NCI-H748 (cell line): Measurements from ENCODE around the gene OR10G6.
A peak's percentile ranks its signal among the peaks of the same experiment; 100 is the strongest.
"Not testable (repeated sequence)": the region's sequence is repeated elsewhere in the genome, so short reads cannot be mapped to it uniquely, and the experiment has no call there.

Experiments used
- DNase-seq: peaks from one replicate; lab custom pipeline; 2025; ENCODE audit not compliant: unreplicated experiment; lab: John Stamatoyannopoulos, UW

OR10G6 gene

DNA sequence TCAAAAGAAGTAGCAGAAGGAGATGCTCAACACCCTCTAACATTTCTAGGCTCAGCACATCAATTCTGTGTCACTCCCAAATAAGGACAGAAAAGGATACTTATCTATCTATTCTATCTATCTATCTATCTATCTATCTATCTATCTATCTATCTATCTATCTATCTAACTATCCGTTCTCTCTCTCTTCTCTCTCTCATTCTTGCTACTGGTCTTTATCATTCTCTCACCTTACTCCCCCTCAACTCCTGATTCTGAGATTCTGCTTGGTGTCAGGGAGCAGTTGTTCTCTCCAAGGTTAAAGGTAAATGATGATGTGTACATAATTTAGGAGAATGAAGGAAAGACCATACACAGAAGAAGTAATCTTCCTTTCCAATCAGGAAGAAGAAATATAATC is at the start of gene OR10G6:
Gene OR10G6, minus strand, starts transcription at position 43 of the 400 bp plus-strand sequence. Its CDS starts 0 bp downstream, at position 43.
- no peak for DNase-seq

DNA sequence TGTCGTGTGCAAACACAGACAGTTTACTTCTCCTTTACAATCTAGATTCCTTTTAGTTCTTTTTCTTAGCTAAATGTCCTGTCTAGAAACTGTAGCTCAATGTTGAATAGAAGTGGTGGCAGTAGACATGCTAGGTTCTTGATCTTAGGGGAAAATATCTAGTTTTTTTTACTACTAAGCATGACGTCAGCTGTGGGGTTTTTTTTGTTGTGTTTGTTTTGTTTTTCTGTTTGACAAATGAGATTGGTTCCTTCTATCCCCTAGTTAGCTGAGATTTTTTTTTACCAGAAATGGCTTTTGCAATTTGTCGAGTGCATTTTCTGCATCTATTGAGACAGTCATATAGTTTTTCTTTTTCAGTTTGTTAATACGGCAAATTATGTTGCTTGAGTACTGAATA is 48.5 kb upstream of the OR10G6 start:
- no peak for DNase-seq

DNA sequence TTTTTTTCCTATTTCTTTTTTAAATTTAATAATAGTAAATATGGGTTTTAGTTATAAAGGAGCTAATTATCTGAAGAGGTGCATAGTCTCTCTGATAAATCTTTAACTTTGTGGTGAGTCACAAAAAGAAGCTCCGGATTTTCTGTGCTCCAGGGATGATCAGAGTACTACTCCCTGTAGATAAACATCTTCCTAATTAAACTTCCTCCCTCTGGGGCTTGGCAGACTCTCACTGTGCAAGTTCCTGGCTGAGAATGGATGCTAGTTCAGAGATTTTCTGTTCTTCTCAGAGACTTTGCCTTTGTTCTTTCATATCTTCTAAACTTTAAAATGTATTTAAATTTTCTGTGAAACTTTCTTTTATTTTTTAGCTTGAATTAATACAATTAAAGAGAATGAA is 46.3 kb upstream of the OR10G6 start, which contains the start of gene OR10G7:
Gene OR10G7, minus strand, starts transcription at position 72 of the 400 bp plus-strand sequence. CDS start 2,324 bp downstream, outside the sequence.
- no peak for DNase-seq

DNA sequence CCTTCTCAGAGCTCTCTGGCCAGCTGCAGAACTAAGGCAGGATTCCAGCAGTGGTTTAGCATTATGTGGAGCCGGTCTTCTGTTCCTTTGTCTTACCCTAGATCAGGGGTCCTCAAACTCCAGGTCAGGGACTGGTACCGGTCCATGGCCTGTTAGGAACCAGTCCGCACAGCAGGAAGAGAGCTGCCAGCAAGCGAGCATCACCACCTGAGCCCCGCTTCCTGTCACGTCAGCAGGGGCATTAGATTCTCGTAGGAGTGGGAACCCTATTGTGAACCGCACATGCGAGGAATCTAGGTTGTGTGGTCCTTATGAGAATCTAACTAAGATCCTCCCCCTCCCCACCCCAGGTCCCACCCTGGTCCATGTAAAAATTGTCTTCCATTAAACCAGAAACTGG is 44.6 kb upstream of the OR10G6 start:
- no peak for DNase-seq

DNA sequence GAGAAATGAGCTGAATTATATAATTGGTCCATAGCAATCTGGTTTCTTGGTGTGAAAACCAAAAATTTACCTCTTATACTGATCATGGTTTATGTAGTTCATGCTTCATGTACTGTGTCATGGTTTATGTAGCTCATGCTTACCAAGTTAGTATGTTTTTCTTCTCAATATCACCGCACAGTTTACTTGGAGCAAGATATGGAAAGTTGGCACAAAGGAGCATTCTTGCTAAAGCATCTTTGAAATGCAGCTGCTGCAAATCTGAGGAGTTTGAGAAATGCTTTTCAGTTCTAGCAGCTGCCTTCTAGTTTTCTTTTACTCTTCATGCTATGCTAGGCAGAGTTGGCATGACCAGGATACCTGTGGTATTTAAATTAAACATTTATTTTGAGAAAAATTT is 41.7 kb upstream of the OR10G6 start:
- DNase-seq, result no peak

- DNase-seq, result no peak
These were observed 31.5 kb upstream of the OR10G6 start, which contains the start of gene OR10G8 for GRCh38 chr11:124026498-124026897. Gene OR10G8, plus strand, starts transcription at chr11:124026798. Its CDS starts 2,825 bp downstream, at chr11:124029623.

- DNase-seq, result not testable (repeated sequence)
These were observed 20.9 kb upstream of the OR10G6 start for GRCh38 chr11:124015837-124016236.

DNA sequence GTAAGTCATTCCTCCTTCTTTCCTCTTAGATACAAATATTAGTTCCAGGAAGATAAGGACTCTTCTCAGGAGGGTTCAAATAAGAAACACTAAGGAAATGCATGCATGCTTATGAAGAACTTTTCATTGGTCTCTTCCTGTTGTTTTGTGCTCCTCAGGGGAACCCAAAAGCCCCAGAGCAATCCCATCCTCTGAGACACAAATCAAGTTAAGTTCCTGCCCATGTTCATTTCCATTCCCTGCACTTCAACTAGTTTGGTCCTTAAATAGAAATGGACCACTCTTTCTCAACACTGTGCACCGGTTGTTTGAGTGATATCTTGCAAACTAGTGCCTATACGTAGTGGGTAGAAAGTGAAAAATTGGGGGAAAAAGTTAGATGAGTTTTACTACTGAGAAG is 17.7 kb upstream of the OR10G6 start, which contains the start of gene OR10G4:
Gene OR10G4, plus strand, starts transcription at position 301 of the 400 bp plus-strand sequence. CDS start 2,578 bp downstream, outside the sequence.
- no peak for DNase-seq

DNA sequence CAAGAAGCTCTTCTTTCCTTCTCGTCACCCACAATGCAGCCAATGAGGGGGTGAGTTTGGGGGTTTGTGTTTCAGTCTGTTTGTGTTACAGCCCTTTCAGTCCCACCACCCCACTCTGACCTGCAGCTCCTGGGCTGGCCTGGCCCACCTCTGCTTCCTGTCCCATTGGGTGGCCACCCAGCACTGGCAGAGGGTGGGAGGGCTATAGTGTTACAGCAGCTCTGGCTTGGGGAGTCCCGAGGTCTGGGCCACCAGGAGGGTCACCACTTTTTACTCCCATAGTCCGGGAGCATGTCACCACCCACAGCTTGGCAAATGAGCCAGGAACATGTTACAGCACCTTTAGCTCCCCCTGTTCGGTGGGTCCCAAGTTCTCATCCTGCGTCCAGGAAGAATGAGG is 15.7 kb downstream of the OR10G6 start:
- DNase-seq, result no peak

GRCh38 chr11:123977731-123978347 is 17.1 kb downstream of the OR10G6 start, which contains the start of gene OR10S1:
Gene OR10S1, minus strand, starts transcription at chr11:123977781. Its CDS starts 117 bp downstream, at chr11:123977664.
- DNase-seq, result peak; percentile 4

DNA sequence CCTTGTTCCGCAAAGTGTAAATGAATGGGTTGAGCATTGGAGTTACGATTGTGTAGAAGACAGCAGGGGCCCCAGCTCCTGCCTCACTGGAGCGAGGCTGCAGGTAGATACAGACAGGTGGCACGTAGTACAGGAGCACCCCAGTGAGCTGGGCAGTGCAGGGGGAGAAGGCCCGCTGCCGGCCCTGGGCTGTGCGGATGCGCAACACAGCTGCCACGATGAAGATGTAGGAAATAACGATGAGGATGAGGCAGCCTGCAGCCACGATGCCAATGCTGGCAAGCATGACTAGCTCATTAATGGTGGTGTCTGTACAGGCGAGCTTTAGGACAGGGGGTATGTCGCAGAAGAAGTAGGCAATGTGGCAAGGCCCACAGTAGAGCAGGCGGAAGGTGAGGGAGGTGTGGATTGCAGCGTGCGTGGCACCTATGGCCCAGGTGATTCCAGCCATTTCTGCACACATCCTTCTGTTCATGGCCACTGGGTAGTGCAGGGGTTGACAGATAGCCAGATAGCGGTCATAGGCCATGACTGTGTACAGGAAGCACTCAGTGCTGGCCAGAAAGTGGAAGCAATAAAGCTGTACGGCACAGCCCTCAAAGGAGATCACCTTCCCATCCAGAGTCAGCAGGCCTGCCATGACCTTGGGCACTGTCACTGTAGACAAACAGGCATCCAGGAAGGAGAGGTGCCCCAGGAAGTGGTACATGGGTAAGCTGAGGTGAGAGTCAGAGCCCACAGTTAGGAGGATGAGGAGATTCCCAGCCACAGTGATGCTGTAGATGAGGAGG is 18.0 kb downstream of the OR10G6 start:
- no peak for DNase-seq

GRCh38 chr11:123973816-123974215 is 21.1 kb downstream of the OR10G6 start:
- no peak for DNase-seq

DNA sequence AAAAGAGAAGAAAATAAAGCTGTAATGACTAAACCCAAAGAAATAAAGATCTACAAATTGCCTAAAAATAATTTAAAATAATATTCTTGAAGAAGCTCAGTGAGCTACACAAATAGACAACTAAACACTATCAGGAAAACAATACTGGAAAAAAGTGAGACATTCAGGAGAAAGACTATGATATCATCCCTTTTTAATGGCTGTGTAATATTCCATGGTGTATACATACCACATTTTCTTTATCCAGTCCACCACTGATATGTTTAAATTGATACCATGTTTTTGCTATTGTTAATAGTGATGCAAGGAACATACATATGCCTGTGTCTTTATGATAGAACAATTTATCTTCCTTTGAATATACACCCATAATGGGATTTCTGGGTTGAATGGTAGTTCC is 38.2 kb downstream of the OR10G6 start:
- no peak for DNase-seq

- no peak for DNase-seq
These were observed 49.8 kb downstream of the OR10G6 start for GRCh38 chr11:123945132-123945531.
